Colonic mucosa (tissue), 4 donors: ENCODE data around the gene SEMA6D. TPM values are rescaled to one million over a fixed set of nuclear protein-coding genes. Genes with fewer than 3 reads are reported as not detected.

ENCODE experiments used
- DNase-seq: peaks from one replicate; pipeline ENCODE4 v3.0.0-alpha.2; 2020
- H3K27ac ChIP-seq: fragments of 200-600 bp; one replicate; pipeline ENCODE4 v1.8.0; 2021
- H3K27me3 ChIP-seq: fragments of 200-600 bp; one replicate; pipeline ENCODE4 v1.8.0; 2021
- H3K36me3 ChIP-seq: fragments of 200-600 bp; one replicate; pipeline ENCODE4 v1.8.0; 2021
- H3K4me1 ChIP-seq: fragments of 200-600 bp; one replicate; pipeline ENCODE4 v1.8.0; 2021; ENCODE audit warnings: mild to moderate bottlenecking
- H3K4me3 ChIP-seq: fragments of 200-600 bp; one replicate; pipeline ENCODE4 v1.8.0; 2021
- H3K9ac ChIP-seq, 2 donors: one replicate each; pipeline ENCODE4 v1.7.0; 2013; ENCODE audit warnings: control low read depth in 2 of 2, low read depth in 2 of 2, low read length in 2 of 2
- H3K9me3 ChIP-seq: fragments of 200-600 bp; one replicate; pipeline ENCODE4 v1.8.0; 2021
- CTCF ChIP-seq: fragments of 200-600 bp; IDR thresholded peaks from one replicate; pipeline ENCODE4 v1.8.0; 2022; ENCODE audit warnings: antibody characterized with exemption, mild to moderate bottlenecking
- intact Hi-C: fragments of 100-400 bp; cut with DNase I; formaldehyde crosslinking; loops from one replicate; pipeline ENCODE4 v1.14.1; 2022
- total RNA-seq, 2 donors: library from RNA; stranded (reverse); fragmentation: NEBNext Ultra II Directional in 1 of 2; extraction: Animal tissue kit (Norgen Biotek cat#: 25700) in 1 of 2; gene quantifications; one replicate each; pipeline ENCODE4 v1.2.1, GENCODE V29; 2021
- donor health status: healthy.
- donor health status: DM: no; HTN: no; CAD: no.
- donor health status: DM: no; HTN: no; CAD: no.

The SEMA6D gene
- total RNA-seq, 2 donors from 2014 or later: 26.4 to 34.7 TPM

DNA sequence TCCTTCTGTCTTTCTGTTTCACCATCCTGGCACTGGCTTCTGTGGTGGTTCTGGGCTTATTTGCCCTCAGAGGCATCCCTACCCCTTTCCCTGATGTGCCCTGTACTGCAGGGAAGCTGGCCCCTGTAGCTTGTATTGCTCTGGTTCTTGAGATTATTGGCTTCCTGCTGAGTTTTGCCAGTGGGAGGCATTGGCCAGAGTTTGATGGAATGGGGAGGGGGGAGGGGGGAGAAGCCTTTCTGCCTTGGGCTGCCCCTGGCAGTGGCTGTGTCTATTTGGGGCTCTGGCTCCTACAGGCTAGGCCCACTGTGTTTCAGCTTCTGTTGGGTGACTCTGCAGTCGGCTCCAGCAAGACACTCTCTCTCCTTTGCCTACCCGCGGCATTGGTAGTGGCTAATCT lies 41.6 kb upstream of the SEMA6D start:
- intact Hi-C loops: no loop called here
- no peak for TF ChIP-seq CTCF
- no peak overlapping the region for H3K9ac ChIP-seq
- no peaks in the 10 kb centered on the region for H3K9me3 ChIP-seq
- H3K36me3 ChIP-seq: no peaks in the 10 kb centered on the region
- no peaks in the 10 kb centered on the region for H3K27me3 ChIP-seq
- H3K4me3 ChIP-seq: no peak overlapping the region
- H3K4me1 ChIP-seq: no peaks in the 10 kb centered on the region
- no peak for DNase-seq
- no peak overlapping the region for H3K27ac ChIP-seq

GRCh38 chr15:47678040-47678439 lies 39.3 kb upstream of the SEMA6D start:
- Histone ChIP-seq H3K27ac (no peak overlapping the region), H3K36me3 (no peaks in the 10 kb centered on the region), H3K4me3 (no peak overlapping the region), H3K9me3 (no peaks in the 10 kb centered on the region), H3K9ac (no peak overlapping the region), H3K4me1 (no peaks in the 10 kb centered on the region), H3K27me3 (no peaks in the 10 kb centered on the region)
- no peak for DNase-seq
- no peak for TF ChIP-seq CTCF
- intact Hi-C loops: no loop called here

DNA sequence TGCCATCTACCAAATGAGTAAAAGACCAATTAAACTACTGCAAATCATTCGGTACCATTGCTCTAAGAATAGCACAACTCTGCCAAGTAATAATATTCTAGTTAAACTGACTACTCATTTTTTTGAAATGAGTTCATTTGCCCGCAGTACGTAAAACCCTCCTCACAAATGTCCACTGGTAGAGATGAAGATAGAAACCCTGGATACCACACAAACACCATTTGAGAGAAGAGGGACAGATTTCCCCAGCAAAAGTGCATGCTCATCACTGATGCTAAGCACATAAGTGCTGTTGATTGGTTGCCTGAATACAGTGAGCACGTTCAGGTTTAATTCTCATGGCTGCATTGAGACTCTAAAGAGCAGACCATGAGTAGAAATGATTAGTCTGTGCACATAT lies 34.6 kb upstream of the SEMA6D start:
- intact Hi-C loops: no loop called here
- no peaks in the 10 kb centered on the region for H3K36me3 ChIP-seq
- no peaks in the 10 kb centered on the region for H3K27me3 ChIP-seq
- no peak for DNase-seq
- no peak overlapping the region for H3K4me3 ChIP-seq
- H3K9me3 ChIP-seq: no peaks in the 10 kb centered on the region
- no peaks in the 10 kb centered on the region for H3K4me1 ChIP-seq
- H3K27ac ChIP-seq: no peak overlapping the region
- no peak for TF ChIP-seq CTCF
- H3K9ac ChIP-seq: no peak overlapping the region

GRCh38 chr15:47685141-47685870 lies 32.0 kb upstream of the SEMA6D start:
- intact Hi-C loops: no loop called here
- Histone ChIP-seq H3K27ac (no peak overlapping the region), H3K4me1 (no peaks in the 10 kb centered on the region)

GRCh38 chr15:47688573-47689086 lies 28.7 kb upstream of the SEMA6D start:
- no peak for TF ChIP-seq CTCF
- H3K27me3 ChIP-seq: no peaks in the 10 kb centered on the region
- no peaks in the 10 kb centered on the region for H3K36me3 ChIP-seq
- H3K9me3 ChIP-seq: no peaks in the 10 kb centered on the region
- no peak overlapping the region for H3K27ac ChIP-seq
- no peaks in the 10 kb centered on the region for H3K4me1 ChIP-seq
- H3K4me3 ChIP-seq: no peak overlapping the region
- no peak for DNase-seq
- intact Hi-C loops: no loop called here
- no peak overlapping the region for H3K9ac ChIP-seq

More at GRCh38 chr15:47685141-47685870, 32.0 kb upstream of the SEMA6D start:
- H3K36me3 ChIP-seq: no peaks in the 10 kb centered on the region
- no peak overlapping the region for H3K9ac ChIP-seq
- no peaks in the 10 kb centered on the region for H3K27me3 ChIP-seq
- DNase-seq: no peak
- H3K9me3 ChIP-seq: no peaks in the 10 kb centered on the region
- H3K4me3 ChIP-seq: no peak overlapping the region
- no peak for TF ChIP-seq CTCF
